Measurements from ENCODE around the gene RYR2. TPM values are rescaled to one million over a fixed set of nuclear protein-coding genes. Genes with fewer than 3 reads are reported as not detected.

RYR2 gene
- total RNA-seq, 4 donors from 2014 or later = 0.16 to 1.4 (median 0.60) TPM

- TF ChIP-seq CTCF (IDR thresholded peaks at IDR 0.05; ENCODE audit: low read depth) = no peak
Observed at GRCh38 chr1:237670302-237670701, 628.3 kb downstream of the RYR2 start.

GRCh38 chr1:237671262-237671661 is 629.3 kb downstream of the RYR2 start:
- no peak for TF ChIP-seq CTCF (IDR thresholded peaks at IDR 0.05; ENCODE audit: low read depth)

GRCh38 chr1:237671935-237672334 is 630.0 kb downstream of the RYR2 start:
- no peak for TF ChIP-seq CTCF (IDR thresholded peaks at IDR 0.05; ENCODE audit: low read depth)

- TF ChIP-seq CTCF (IDR thresholded peaks at IDR 0.05; ENCODE audit: low read depth) = no peak
Observed at GRCh38 chr1:237672748-237673147, 630.8 kb downstream of the RYR2 start.

- no peak for TF ChIP-seq CTCF (IDR thresholded peaks at IDR 0.05; ENCODE audit: low read depth)
Observed at GRCh38 chr1:237673631-237674030, 631.6 kb downstream of the RYR2 start.

- TF ChIP-seq CTCF (IDR thresholded peaks at IDR 0.05; ENCODE audit: low read depth) = no peak
Observed at GRCh38 chr1:237677979-237678378, 636.0 kb downstream of the RYR2 start.

- no peak for TF ChIP-seq CTCF (IDR thresholded peaks at IDR 0.05; ENCODE audit: low read depth)
Observed at GRCh38 chr1:237679687-237680086, 637.7 kb downstream of the RYR2 start.
